ENCODE measurements around the gene ZDHHC14. TPM values are rescaled to one million over a fixed set of nuclear protein-coding genes. Genes with fewer than 3 reads are reported as not detected.
"Not testable (repeated sequence)": the region's sequence is repeated elsewhere in the genome, so short reads cannot be mapped to it uniquely, and the experiment has no call there.

Gene ZDHHC14
- total RNA-seq, 1 experiment from 2014 or later, result 3.2 TPM

DNA sequence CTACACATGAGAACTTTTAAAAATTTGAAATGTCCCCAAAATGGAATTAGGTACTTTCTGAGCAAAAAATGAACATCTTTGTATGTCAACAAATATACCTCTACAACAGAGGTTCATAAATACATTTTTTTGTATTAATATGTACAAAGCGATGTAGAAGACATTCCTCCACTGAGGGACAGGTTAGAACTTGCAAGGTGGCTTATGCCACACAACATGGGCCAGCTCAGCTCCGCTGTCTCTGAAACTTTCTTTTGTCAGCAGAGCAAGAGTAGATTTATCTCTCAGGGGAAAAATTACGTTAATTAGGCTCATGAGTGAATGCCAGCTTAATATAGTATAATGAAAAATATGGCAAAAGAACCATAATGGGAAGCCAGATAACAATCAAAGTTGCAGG is 47.0 kb upstream of the ZDHHC14 start:
- no TSS peak for BruUV-seq (replicated peaks)
- H3K27me3 Mint-ChIP-seq (ENCODE audit: insufficient read depth, unreplicated experiment), result no peaks in the 10 kb centered on the region
- H3K9me3 Mint-ChIP-seq (ENCODE audit: unreplicated experiment), result no peaks in the 10 kb centered on the region
- POLR2A ChIA-PET, result interaction anchor here (1.2 to 2.7 kb wide), 3 partner anchors 10 to 46 kb away, joined by 6 to 12 read pairs (median 7); partner anchors contain the start of gene TMEM242
- H3K4me1 Mint-ChIP-seq (ENCODE audit: insufficient read depth, unreplicated experiment), result peaks cover 9% of the 10 kb centered on the region
- no peaks in the 10 kb centered on the region for H3K36me3 Mint-ChIP-seq (ENCODE audit: insufficient read depth, unreplicated experiment)
- TF ChIP-seq, protein P1, sequence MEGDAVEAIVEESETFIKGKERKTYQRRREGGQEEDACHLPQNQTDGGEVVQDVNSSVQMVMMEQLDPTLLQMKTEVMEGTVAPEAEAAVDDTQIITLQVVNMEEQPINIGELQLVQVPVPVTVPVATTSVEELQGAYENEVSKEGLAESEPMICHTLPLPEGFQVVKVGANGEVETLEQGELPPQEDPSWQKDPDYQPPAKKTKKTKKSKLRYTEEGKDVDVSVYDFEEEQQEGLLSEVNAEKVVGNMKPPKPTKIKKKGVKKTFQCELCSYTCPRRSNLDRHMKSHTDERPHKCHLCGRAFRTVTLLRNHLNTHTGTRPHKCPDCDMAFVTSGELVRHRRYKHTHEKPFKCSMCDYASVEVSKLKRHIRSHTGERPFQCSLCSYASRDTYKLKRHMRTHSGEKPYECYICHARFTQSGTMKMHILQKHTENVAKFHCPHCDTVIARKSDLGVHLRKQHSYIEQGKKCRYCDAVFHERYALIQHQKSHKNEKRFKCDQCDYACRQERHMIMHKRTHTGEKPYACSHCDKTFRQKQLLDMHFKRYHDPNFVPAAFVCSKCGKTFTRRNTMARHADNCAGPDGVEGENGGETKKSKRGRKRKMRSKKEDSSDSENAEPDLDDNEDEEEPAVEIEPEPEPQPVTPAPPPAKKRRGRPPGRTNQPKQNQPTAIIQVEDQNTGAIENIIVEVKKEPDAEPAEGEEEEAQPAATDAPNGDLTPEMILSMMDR (IDR thresholded peaks at IDR 0.05; ENCODE audit: unreplicated experiment), result no peak
- CTCF ChIA-PET, result interaction anchor here (0.7 to 1.4 kb wide), 4 partner anchors 8 to 321 kb away, joined by 3 to 4 read pairs (median 3); no protein-coding TSS in a partner anchor
- DNase-seq (ENCODE audit: unreplicated experiment), result no peak
- no peak overlapping the region for H3K27ac Mint-ChIP-seq (ENCODE audit: low read depth, unreplicated experiment)
- H3K4me3 Mint-ChIP-seq (ENCODE audit: unreplicated experiment), result no peak overlapping the region
- intact Hi-C loops (cut with micrococcal nuclease), result no loop called here

DNA sequence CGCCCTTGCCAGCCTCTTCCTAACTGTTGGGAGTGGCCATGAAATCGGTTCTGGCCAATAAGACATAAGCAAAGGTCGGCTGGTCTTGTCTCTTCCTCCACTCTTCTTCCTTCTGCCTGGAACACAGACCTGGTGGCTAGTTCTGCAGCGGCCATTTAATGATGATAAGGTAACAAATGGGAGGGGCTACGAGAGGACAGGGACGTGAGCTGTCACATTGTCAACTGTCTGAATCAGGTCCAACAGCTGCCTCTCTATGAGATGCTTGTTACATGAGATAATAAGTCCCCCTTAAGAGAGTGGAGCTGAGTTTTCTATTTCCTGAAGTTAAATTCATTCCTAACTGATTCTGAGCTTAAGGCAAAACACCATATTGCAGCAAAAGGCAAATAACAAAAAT is 45.2 kb upstream of the ZDHHC14 start:
- Mint-ChIP-seq H3K36me3 (ENCODE audit: insufficient read depth, unreplicated experiment) (no peaks in the 10 kb centered on the region), H3K4me1 (ENCODE audit: insufficient read depth, unreplicated experiment) (no peaks in the 10 kb centered on the region), H3K9me3 (ENCODE audit: unreplicated experiment) (no peaks in the 10 kb centered on the region), H3K4me3 (ENCODE audit: unreplicated experiment) (no peak overlapping the region), H3K27me3 (ENCODE audit: insufficient read depth, unreplicated experiment) (peaks cover 1% of the 10 kb centered on the region), H3K27ac (ENCODE audit: low read depth, unreplicated experiment) (no peak overlapping the region)
- BruUV-seq (replicated peaks), result no TSS peak
- intact Hi-C loops (cut with micrococcal nuclease), result loop anchor here (1.0 kb wide), 1 partner anchor 22 kb away; no protein-coding TSS in a partner anchor
- TF ChIP-seq, protein P1 (IDR thresholded peaks at IDR 0.05; ENCODE audit: unreplicated experiment), result no peak
- ChIA-PET POLR2A (interaction anchor here (0.6 to 1.3 kb wide), 3 partner anchors 10 to 20 kb away, joined by 3 to 8 read pairs (median 3); partner anchors contain the start of gene TMEM242), CTCF (interaction anchor here (0.9 to 1.2 kb wide), 2 partner anchors 12 to 35 kb away, joined by 3 to 4 read pairs; no protein-coding TSS in a partner anchor)
- no peak for DNase-seq (ENCODE audit: unreplicated experiment)

DNA sequence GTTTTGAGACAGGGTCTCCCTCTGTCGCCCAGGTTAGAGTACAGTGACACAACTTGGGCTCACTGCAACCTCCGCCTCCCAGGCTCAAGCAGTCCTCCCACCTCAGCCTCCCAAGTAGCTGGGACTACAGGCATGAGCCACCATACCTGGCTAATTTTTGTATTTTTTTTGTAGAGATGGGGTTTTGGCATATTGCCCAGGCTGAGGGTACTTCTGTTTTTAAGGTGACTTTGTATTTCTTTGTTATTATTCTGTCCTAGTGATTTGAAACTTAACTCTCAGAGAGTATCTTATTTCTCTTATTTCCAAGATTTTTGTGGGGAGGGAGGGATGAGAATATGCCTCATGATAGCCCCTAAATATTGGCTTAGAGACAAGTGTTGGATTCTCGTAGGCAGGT is 43.7 kb upstream of the ZDHHC14 start:
- H3K27me3 Mint-ChIP-seq (ENCODE audit: insufficient read depth, unreplicated experiment); H3K4me1 Mint-ChIP-seq (ENCODE audit: insufficient read depth, unreplicated experiment); CTCF ChIA-PET; H3K9me3 Mint-ChIP-seq (ENCODE audit: unreplicated experiment); DNase-seq (ENCODE audit: unreplicated experiment); H3K4me3 Mint-ChIP-seq (ENCODE audit: unreplicated experiment); H3K27ac Mint-ChIP-seq (ENCODE audit: low read depth, unreplicated experiment); intact Hi-C loops (cut with micrococcal nuclease); BruUV-seq (replicated peaks); H3K36me3 Mint-ChIP-seq (ENCODE audit: insufficient read depth, unreplicated experiment): not testable (repeated sequence)
- POLR2A ChIA-PET, result interaction anchor here (0.6 to 1.3 kb wide), 4 partner anchors 9 to 822 kb away, joined by 3 to 4 read pairs (median 4); partner anchors contain the start of gene TMEM242

DNA sequence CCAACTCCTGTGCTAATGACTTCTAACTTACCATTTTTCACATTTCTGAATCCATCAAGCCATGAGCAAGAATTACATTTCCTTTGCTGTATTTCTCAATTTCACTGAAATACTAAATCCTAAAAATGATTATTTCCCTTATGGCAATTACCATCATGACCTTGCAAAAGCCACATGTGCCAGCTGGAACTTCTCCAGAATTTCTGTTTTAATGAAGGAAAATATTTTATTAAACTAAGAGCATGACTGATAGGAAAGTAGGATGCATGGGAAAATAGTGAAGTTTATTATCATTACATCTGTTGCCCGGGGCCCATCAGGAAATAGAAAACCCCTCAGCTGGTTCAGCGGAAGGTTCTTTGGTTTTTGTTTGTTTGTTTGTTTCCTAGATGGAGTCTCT is 43.2 kb upstream of the ZDHHC14 start:
- DNase-seq (ENCODE audit: unreplicated experiment), result no peak
- CTCF ChIA-PET, result no interaction called here
- Mint-ChIP-seq H3K4me1 (ENCODE audit: insufficient read depth, unreplicated experiment) (no peaks in the 10 kb centered on the region), H3K4me3 (ENCODE audit: unreplicated experiment) (no peak overlapping the region), H3K27ac (ENCODE audit: low read depth, unreplicated experiment) (no peak overlapping the region), H3K36me3 (ENCODE audit: insufficient read depth, unreplicated experiment) (no peaks in the 10 kb centered on the region), H3K9me3 (ENCODE audit: unreplicated experiment) (no peaks in the 10 kb centered on the region), H3K27me3 (ENCODE audit: insufficient read depth, unreplicated experiment) (peaks cover 10% of the 10 kb centered on the region)
- intact Hi-C loops (cut with micrococcal nuclease), result no loop called here
- POLR2A ChIA-PET, result interaction anchor here (0.6 to 1.3 kb wide), 3 partner anchors 10 to 822 kb away, joined by 3 to 4 read pairs (median 4); partner anchors contain the start of gene TMEM242
- no TSS peak for BruUV-seq (replicated peaks)
- TF ChIP-seq, protein P1 (IDR thresholded peaks at IDR 0.05; ENCODE audit: unreplicated experiment), result no peak

All from MCF 10A (cell line).